GM19467 (cell line): Measurements from ENCODE around the gene MYRFL.
A peak's percentile ranks its signal among the peaks of the same experiment; 100 is the strongest.

Experiments used
- ATAC-seq: cut with Tn5 transposase; IDR thresholded peaks from one replicate; pipeline ENCODE4 v1.9.1; 2021; ENCODE audit warnings: mild to moderate bottlenecking, moderate library complexity; ENCODE audit not compliant: unreplicated experiment

The MYRFL gene

GRCh38 chr12:69894800-69895383, 69.9 kb downstream of the MYRFL start:
- ATAC-seq = no peak

DNA sequence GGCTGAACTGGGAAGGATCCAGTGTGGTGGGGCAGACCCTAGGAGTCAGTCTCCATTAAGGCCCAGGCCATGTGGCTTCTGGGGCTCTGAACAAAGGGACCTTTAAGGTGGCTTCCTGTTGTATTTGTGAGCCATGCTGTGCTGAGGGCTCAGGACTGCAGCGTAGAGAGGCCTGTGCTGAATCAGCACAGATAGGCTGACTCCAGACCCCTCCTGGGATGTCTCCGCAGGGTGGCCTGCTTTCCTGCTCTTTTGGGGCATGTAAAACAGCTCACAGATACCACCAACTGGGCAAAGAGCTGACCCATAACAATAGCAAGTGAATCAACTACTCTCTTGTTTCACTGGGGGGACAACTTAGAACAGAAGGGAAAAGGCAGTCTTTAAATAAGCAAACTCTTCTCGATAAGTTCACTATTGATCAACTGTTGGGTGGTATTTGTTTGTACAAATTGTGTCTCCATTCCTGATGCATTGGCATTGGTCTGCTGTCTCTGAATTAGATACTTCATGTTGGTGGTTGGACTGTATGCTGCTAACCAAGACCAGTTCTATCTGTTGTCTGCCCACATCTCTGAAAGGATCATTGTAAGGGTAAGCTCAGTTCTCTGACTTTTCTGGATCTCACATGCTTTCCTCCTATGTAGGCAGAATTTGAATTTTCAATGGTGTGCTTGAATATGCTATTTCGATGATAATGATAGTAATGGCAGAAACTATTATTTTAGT, 71.8 kb downstream of the MYRFL start:
- ATAC-seq = no peak

GRCh38 chr12:69897744-69898143, 72.7 kb downstream of the MYRFL start:
- no peak for ATAC-seq

- no peak for ATAC-seq
Measured at GRCh38 chr12:69898236-69898635, 73.2 kb downstream of the MYRFL start.

DNA sequence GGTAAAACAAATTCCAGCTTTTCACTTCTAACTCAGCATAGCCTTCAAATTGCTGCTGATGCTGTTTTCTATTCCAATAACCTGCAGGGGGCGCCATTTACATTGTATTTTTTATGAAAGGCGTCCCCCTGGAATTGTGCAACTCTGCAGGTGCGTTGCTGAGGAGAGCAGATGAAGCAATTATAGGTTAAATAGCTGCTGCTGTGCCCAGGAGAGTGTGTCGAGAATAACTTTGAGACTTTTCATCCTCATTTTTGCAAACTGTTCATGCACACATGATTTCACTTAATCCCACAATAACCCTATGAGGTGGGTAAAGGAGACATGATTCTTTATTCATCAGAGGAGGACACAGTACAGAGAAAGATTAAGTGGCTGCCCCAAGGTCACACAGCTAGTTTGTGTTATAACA, 75.7 kb downstream of the MYRFL start:
- ATAC-seq = peak; percentile 71

DNA sequence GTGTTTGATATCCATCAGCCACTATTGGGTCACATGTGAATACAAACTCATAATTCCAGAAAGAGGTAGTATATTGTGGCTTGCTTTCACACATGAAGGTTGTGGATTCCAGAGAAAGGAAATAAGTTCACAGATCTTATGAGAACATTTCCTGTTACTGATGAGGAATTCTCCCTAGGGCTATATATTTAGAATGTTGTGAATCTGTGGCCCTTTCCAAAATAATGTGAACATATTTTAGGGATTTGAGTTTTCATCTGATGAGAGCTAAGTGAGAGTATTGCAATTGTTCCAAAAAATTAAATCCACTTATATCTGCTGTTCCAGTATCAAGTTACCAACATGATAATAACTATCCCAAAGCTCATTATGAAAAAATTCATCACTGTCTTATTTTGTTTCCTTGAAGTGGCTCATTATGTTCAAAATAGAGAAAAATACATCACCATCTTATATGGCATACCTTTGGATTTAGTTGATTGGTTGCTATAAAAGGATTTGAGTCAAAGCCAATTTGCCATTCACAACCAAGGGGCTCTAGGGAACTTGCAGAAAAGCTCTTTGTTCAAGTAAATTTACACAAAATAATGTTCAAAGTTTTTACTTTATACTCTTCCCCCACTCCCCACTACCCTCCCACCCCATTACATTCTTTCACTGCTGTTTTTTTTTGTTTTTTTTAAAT, 76.3 kb downstream of the MYRFL start:
- ATAC-seq = no peak

DNA sequence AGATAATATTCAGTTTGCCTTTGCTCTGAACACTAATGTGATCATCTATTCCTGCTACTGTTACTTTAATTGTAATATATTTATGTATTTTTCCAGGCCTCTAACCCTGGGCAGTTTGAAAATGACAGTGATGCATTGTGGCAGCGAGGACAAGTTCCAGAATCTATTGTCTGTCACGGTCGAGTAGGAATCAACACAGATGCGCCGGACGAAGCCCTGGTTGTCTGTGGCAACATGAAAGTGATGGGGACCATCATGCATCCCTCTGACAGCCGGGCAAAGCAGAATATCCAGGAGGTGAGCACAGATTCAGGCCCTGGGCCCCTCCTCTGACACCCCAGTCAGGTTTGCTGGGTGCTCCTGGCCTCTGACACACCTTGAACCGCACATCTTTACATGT, 78.5 kb downstream of the MYRFL start:
- ATAC-seq = no peak

- no peak for ATAC-seq
Measured at GRCh38 chr12:69904777-69905176, 79.8 kb downstream of the MYRFL start.

DNA sequence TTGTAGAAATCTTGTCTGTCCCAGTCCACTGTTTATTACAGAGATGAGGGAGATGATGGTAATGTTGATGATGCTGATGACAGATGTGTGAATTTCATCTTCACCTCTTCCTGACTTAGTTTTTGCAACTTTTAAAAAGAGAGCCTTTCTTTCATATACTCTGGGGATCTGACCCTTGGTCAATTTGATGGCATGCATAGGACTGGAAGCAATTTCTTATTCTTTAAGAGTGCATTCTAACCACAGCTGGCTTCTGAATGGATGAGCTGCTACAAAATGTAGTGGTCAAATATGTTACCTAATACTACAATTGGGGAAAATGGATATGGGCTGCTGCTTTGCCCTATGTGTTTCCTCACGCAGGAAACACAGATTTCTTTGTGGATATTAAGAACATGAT, 80.8 kb downstream of the MYRFL start:
- ATAC-seq = no peak

GRCh38 chr12:69906411-69907216, 81.6 kb downstream of the MYRFL start:
- peak; percentile 92 for ATAC-seq

DNA sequence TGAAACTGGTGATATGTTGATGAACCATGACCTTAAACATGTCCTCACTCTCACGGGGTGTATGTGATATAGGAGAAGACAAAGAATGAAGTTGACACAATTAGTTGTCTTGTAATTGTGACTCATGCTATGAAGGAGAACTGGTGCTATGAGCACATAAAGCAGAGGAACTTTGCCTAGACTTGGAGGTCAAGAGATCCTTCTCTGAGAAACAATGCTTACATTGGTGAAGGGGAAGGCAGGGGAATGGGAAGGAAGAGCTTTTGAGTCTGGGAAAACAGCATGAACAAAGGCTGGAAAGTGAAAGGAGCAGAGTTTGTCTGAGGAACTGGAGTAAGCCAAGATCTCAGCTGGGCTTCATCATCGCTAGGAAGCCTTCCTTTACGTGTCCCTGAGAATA, 83.2 kb downstream of the MYRFL start:
- ATAC-seq = no peak

DNA sequence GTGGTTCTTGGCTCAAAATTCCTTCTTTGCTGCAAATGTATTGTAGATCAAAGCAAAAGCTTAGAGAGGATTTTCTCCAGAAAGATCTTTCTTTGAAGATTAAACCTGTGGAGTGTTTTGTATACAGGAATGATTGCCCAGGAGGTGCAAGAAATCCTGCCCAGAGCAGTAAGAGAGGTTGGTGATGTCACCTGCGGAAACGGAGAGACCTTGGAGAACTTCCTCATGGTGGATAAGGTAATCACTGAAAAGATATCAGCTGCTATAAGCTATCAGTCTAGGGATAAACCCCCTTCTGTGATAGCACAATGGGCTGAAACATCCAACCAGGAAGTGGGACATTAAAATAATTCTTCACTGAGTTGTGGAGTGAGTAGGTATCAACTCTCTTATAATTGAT, 85.7 kb downstream of the MYRFL start:
- no peak for ATAC-seq

- no peak for ATAC-seq
Measured at GRCh38 chr12:69913526-69913925, 88.5 kb downstream of the MYRFL start.

GRCh38 chr12:69915964-69916363, 90.9 kb downstream of the MYRFL start:
- ATAC-seq = no peak

DNA sequence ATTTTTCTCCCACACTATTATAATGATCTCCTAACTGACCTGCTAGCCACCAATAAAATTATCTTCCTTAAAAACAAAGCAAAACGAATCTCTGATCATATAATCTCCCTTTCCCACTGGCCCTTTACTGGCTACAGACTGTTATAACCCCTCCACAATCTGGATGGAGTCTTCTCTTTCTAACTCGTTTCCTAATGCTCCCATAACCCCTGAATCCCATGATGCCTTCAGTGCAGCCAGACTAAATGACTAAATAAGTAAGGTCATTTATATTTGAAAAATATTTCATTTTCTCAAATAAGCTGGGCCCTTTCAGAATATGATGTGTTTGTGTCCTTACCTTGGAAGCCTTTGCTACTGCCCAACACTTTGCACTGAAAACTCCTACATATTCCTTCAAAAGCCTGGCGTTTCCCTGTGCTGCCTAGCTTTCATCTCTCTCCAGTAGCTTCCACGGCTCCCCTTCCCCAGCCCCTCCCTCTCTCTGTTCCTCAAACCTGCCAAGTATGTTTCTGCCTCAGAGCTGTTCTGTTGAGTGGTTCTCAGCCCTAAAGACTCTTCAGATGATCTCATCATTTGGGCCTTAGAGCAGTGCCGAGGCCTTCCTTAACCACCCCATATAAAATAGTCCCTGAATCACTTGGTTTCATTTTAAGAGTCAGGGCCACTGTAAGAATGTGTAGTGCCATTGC, 91.7 kb downstream of the MYRFL start:
- no peak for ATAC-seq

DNA sequence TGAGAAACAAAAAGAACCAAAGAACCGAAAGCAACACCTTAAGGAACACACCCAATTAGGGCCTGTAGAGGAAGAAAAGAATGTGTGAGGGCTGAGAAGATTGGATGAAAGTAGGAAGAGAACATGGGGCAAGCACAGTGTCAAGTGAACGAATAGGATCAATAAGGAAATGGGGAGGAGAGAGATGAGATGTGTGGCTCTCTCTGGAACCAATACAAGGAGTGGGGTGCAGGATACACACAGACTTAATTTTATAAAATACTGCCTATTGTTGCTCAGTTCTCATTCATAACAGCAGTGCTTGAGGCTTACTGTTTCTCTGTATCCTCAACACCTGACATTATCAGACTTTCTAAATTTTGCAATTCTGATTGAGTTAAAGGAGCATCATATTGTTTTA, 93.3 kb downstream of the MYRFL start:
- no peak for ATAC-seq

DNA sequence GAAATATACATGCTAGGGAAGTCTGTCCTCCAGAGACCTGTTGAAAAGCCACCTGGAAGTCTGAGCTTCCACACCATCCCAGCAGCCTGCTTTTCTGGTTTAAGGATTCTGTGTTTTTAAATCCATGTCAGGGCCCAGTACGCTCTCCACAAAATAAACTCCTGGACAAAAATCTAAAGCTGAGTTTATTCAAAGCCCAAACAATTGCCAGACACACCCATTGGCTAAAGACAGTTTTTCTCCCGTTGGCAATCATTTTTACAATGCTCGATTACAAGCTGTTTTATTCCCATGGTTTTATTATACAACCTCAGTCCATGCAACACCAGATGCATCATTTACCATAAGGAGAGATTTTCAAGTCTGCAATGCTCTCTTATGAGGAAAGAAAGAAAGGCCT, 94.5 kb downstream of the MYRFL start:
- ATAC-seq = no peak

DNA sequence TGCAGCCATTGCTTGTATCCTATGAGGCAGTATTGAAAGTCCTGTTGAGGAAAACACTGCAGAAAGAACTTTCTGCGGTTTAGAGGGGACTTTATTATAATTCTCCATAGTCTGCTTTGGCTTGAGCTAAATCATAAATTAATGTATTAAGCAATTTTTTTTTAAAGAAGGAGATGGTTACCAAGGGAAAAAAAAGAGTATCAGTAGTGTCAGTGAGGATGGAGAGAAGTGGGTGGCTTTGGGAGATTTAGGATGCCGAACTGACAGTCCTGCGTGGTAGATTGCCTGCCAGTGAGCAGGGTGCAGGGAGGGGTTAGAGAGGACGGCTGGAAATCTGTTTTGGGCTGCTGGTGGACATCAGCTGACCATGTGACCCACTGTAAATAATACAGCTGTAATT, 96.8 kb downstream of the MYRFL start:
- no peak for ATAC-seq

DNA sequence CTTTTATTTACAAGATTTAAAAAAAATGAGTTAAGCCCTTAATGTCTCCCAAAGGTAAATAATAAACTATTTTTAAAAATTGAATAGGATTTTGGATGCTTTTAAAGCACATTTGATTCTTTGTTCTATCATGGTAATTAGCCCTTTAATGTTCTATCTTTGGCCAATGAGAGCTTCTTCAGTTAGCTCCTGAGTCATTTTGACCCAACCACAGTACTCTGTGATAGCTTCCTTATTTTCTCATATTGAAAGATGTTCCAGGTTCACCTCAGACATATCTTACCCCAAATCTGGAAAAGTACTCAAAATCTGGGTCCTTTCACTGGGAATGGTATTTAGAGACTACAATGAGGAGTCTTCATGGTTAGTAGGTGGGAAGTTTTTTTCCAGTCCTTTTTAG, 98.0 kb downstream of the MYRFL start:
- no peak for ATAC-seq

DNA sequence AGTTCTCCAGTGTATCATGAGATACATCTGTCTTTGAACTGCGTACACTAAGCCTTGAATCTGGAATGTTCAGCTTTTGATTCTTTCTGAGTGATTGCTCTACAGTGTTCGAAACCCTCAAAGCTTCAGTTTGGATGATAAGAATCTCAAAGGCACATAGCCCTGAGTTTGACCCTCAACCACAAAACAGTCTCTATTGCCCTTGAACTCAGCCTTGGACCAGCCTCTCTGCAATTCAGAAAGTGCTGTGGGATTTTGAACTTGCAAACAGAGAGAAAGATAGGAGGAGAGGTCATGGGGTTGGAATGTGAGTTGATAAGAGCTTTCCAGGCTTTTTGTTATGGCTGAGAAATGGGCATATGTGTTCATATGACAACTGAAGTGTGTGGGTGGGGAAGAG, 100.3 kb downstream of the MYRFL start:
- no peak for ATAC-seq

GRCh38 chr12:69927164-69927563, 102.1 kb downstream of the MYRFL start:
- ATAC-seq = no peak
